HepG2 (cell line): ENCODE data around the gene PCDH11Y. TPM values are rescaled to one million over a fixed set of nuclear protein-coding genes. Genes with fewer than 3 reads are reported as not detected.
"Not testable (repeated sequence)": the region's sequence is repeated elsewhere in the genome, so short reads cannot be mapped to it uniquely, and the experiment has no call there.

Experiments
- ATAC-seq: fragments of 200-7000 bp; cut with Tn5 transposase; 3 replicates; pipeline ENCODE4 v1.9.1; 2020; ENCODE audit warnings: mild to moderate bottlenecking, moderate library complexity
- BruUV-seq: library from RNA; stranded (reverse); fragments of 400-500 nt; replicated peaks from 2 replicates; lab custom pipeline; 2021; lab: Mats Ljungman, UMichigan
- CTCF ChIA-PET: fragments of 300-600 bp; formaldehyde crosslinking; extraction: SDS; loops from one replicate; lab custom pipeline; 2021; ENCODE audit warnings: low total read pairs, inconsistent platforms, low intra/inter-chr PET ratio; lab: Yijun Ruan, JAX
- POLR2A ChIA-PET: fragments of 350-600 bp; sonication (Branson Sonifier 250); formaldehyde crosslinking; loops from one replicate; lab custom pipeline; 2020; ENCODE audit warnings: antibody characterized with exemption, inconsistent platforms; lab: Yijun Ruan, JAX
- DNase-seq: peaks from one replicate; pipeline ENCODE4 v3.0.0-alpha.2; 2015; ENCODE audit warnings: low spot score
- FAIRE-seq: peaks from 3 replicates; lab custom pipeline; 2011; peaks lifted over from hg19 to GRCh38; lab: Jason Lieb, UNC
- H2AFZ ChIP-seq: one replicate; pipeline ENCODE4 v1.6.1; 2011; ENCODE audit warnings: low read length, inconsistent platforms
- H3K27ac ChIP-seq: fragments of 300-600 bp; 3 replicates; pipeline ENCODE4 v1.8.0; 2011; ENCODE audit warnings: mixed run types, mild to moderate bottlenecking, mixed read lengths, low read length, inconsistent platforms; ENCODE audit not compliant: insufficient read depth; ENCODE audit errors: extremely low read length
- H3K27me3 ChIP-seq, 2 experiments: fragments of 200-600 bp in 1 of 2; 2 replicates in 1 of 2; 3 replicates in 1 of 2; pipeline versions ENCODE4 v1.6.0 to v1.8.0; 2011; ENCODE audit warnings: low read length in 2 of 2, mild to moderate bottlenecking in 2 of 2, moderate library complexity in 2 of 2, inconsistent platforms in 1 of 2; ENCODE audit not compliant: insufficient read depth in 2 of 2, control insufficient read depth in 1 of 2
- H3K36me3 ChIP-seq, 2 experiments: fragments of 200-600 bp in 1 of 2; replicated peaks in 1 of 2; 2 replicates in 1 of 2; 3 replicates in 1 of 2; pipeline versions ENCODE4 v1.5.1 to v1.8.0; 2011; ENCODE audit warnings: low read length in 2 of 2, inconsistent platforms in 1 of 2; ENCODE audit not compliant: insufficient read depth in 2 of 2, control insufficient read depth in 1 of 2
- H3K4me1 ChIP-seq: 2 replicates; pipeline ENCODE4 v1.5.1; 2012; ENCODE audit warnings: low read length, inconsistent platforms; ENCODE audit not compliant: insufficient read depth
- H3K4me2 ChIP-seq: 2 replicates; pipeline ENCODE4 v1.6.0; 2011; ENCODE audit warnings: low read depth, low read length, inconsistent platforms
- H3K4me3 ChIP-seq, 3 experiments: fragments of 200-600 bp in 1 of 3; sonication (generic), shearing (Covaris generic) in 1 of 3; replicated peaks in 1 of 3; 2 replicates each; pipeline ENCODE4 v1.5.1; 2011 to 2016; ENCODE audit warnings: low read length in 3 of 3, inconsistent platforms in 2 of 3, low read depth in 2 of 3, mild to moderate bottlenecking in 2 of 3, control low read depth in 1 of 3, mixed read lengths in 1 of 3; ENCODE audit not compliant: insufficient read depth in 1 of 3
- H3K79me2 ChIP-seq: one replicate; pipeline ENCODE4 v1.6.1; 2011; ENCODE audit warnings: low read length, inconsistent platforms; ENCODE audit not compliant: insufficient read depth
- H3K9ac ChIP-seq: 2 replicates; pipeline ENCODE4 v1.6.0; 2011; ENCODE audit warnings: mild to moderate bottlenecking, low read depth, low read length, inconsistent platforms; ENCODE audit not compliant: insufficient read depth
- H3K9me3 ChIP-seq: 2 replicates; pipeline ENCODE4 v1.5.1; 2012; ENCODE audit warnings: mild to moderate bottlenecking, low read length
- H4K20me1 ChIP-seq: 2 replicates; pipeline ENCODE4 v1.6.0; 2011; ENCODE audit warnings: inconsistent platforms, mild to moderate bottlenecking, low read length, moderate library complexity; ENCODE audit not compliant: insufficient read depth
- WGBS: methylation state at CpG from one replicate; pipeline ENCODE4 v1.1.6; 2017; ENCODE audit warnings: low lambda C conversion rate; 5-methylcytosine and 5-hydroxymethylcytosine counted together
- in situ Hi-C: cut with HindIII; loops from 2 replicates; pipeline ENCODE4 v1.10.0; 2017; ENCODE audit warnings: low pct_unique_long_range_greater_than_20kb; ENCODE audit not compliant: extremely low pct_ligation_motif_present
- intact Hi-C: fragments of 100-400 bp; cut with micrococcal nuclease; formaldehyde crosslinking; loops from one replicate; pipeline ENCODE4 v1.10.0; 2022; ENCODE audit not compliant: unreplicated experiment
- polyA plus RNA-seq, 8 experiments: library from polyadenylated mRNA; depleted of rRNA in 3 of 8; stranded (reverse) in 7 of 8; unstranded in 1 of 8; fragments of >200 nt; fragmentation: Illumina TruSeq in 4 of 8; extraction: Trizol in 4 of 8; gene quantifications; 2 replicates each; pipeline versions ENCODE4 v1.2.1 to v1.2.3, GENCODE V29; 2011 to 2016; ENCODE audit warnings: low read depth in 4 of 8, missing spikeins in 1 of 8, mixed read lengths in 1 of 8; ENCODE audit not compliant: insufficient read depth in 1 of 8
- total RNA-seq, 5 experiments: library from RNA; depleted of rRNA; stranded (reverse); fragments of >200 nt; fragmentation: Illumina TruSeq; extraction: Trizol; gene quantifications; 2 replicates each; pipeline ENCODE4 v1.2.3, GENCODE V29; 2016; ENCODE audit warnings: low read depth in 1 of 5

Gene PCDH11Y
- total and polyA plus RNA-seq, 2 of the 13 experiments (the other 11 are each of a cell fraction or from before 2014, with no cell fraction given) = under 0.01 TPM; not detected in 1

DNA sequence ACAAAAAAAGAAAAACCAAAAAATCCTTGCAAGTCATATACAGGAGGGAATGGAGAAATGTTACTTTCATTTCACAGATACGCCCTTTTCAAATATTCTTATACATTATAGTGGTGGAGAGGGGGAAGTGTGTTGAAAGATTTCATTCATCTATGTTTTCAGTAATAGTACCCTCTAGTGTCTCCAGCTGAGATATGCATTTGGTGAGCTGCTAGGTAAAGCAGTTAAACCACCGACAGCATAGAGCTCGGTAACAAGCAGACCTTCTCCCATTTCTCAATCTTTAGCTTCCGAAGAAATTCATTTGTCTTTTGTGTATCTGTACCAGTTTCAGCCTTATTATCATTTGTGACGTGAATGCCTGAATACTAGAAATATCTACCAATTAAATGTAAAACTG is 5.2 kb upstream of the PCDH11Y start:
- H3K79me2 ChIP-seq, H2AFZ ChIP-seq, H3K4me2 ChIP-seq, H3K4me1 ChIP-seq, H3K4me3 ChIP-seq, intact Hi-C loops, ATAC-seq, CTCF ChIA-PET, H3K9ac ChIP-seq, BruUV-seq, H3K36me3 ChIP-seq, POLR2A ChIA-PET, H4K20me1 ChIP-seq, DNase-seq, H3K9me3 ChIP-seq, in situ Hi-C loops, H3K27ac ChIP-seq, H3K27me3 ChIP-seq: not testable (repeated sequence)
- FAIRE-seq = peak; percentile 26
- 4% methylated on average over 4 of the region's 5 CpGs for WGBS

DNA sequence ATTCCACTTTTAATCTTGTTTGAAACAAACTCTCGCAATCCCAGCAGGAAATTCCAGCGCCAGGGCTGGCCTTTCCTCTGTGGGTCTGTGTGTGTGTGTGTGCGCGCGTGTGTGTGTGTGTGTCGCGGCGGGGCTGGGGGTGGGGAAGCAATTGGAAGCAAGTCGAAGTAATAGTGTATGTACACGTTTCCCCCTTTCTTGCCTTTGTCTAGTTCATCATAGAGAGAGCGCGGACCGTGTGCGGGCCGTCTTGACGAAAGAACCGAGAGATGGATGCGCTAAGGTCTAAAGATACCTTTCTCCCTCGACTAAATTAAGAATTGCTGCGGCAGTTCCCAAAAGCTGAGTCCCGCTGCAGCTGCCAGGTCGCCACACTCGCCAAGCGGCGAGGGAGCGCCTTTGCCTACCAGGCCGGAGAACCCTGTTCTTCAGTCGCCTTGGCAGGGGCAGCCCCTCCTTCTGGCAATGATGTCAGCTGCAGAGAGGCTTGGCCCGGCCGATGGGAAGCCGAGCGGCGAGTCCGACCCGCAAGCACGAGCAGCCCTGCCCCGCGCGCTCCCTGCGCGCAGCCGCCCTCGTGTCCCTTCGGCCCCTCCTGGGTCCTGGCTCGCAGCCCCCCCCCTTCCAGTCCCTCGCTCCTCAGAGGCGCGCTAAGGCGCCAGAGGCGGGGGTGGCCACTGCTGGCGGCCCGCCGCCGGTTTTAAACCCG is 2.5 kb downstream of the PCDH11Y start:
- H3K9ac ChIP-seq, FAIRE-seq, H3K4me3 ChIP-seq, in situ Hi-C loops, intact Hi-C loops, H3K27ac ChIP-seq, H3K36me3 ChIP-seq, H3K4me2 ChIP-seq, H2AFZ ChIP-seq, H4K20me1 ChIP-seq, H3K4me1 ChIP-seq, POLR2A ChIA-PET, ATAC-seq, H3K27me3 ChIP-seq, CTCF ChIA-PET, BruUV-seq, H3K79me2 ChIP-seq, H3K9me3 ChIP-seq, DNase-seq: not testable (repeated sequence)
- 19% methylated on average over 5 of the region's 55 CpGs for WGBS

DNA sequence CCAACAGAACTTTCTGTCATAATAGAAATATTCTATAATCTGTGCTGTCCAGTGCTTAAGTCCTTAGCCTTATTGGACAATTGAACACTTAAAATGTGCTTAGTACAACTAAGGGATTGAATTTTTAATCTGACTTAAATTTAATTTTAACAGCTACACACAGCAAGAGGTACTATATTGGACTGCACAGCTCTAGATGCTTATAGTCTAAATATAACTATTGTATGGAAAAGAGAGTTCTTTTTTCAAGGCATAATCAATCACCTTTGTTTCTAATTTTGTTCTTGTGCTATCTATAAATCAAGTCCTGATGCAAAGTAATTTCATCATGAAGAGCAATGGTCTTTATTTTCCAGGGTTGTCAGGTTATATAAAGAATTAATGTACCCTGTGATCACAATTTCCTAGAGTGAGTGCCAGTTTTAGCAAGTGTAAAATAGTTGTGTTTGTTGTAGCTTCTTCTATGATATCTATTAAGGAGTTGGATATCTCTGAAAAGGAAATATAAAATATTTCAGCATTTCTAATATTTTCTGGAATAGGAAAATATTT is 39.0 kb downstream of the PCDH11Y start:
- intact Hi-C loops, H3K4me1 ChIP-seq, H3K9ac ChIP-seq, H3K4me3 ChIP-seq, ATAC-seq, H3K79me2 ChIP-seq, H4K20me1 ChIP-seq, DNase-seq, H3K27me3 ChIP-seq, CTCF ChIA-PET, in situ Hi-C loops, H3K4me2 ChIP-seq, H2AFZ ChIP-seq, FAIRE-seq, BruUV-seq, POLR2A ChIA-PET, H3K9me3 ChIP-seq, H3K36me3 ChIP-seq, H3K27ac ChIP-seq: not testable (repeated sequence)

DNA sequence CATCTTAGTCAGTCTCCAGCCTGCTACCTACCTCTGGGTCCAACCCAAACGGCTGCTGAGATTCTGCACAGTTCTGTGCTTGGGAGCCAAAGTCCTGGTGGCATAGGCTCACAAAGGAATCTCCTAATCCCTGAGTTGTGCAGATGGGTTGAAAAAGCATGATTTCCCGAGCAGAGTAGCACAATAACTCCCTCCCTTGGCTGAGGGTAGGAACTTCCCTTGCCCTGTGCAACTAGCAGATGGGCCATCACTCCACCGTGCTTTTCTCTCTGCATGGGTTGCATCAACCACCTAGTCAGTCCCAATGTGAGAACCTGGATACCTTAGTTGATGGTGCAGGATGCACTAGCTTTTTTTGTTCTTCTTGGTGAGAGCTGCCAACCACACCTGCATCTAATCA is 82.9 kb downstream of the PCDH11Y start:
- in situ Hi-C loops, H3K9ac ChIP-seq, H2AFZ ChIP-seq, BruUV-seq, POLR2A ChIA-PET, CTCF ChIA-PET, H3K36me3 ChIP-seq, H3K4me2 ChIP-seq, H4K20me1 ChIP-seq, FAIRE-seq, DNase-seq, H3K27me3 ChIP-seq, ATAC-seq, H3K4me3 ChIP-seq, H3K27ac ChIP-seq, H3K79me2 ChIP-seq, H3K9me3 ChIP-seq, intact Hi-C loops, H3K4me1 ChIP-seq: not testable (repeated sequence)
- no CpG with 5 or more reads among the region's 3 CpGs for WGBS
